Measurements from ENCODE around the gene FRMD5. TPM values are rescaled to one million over a fixed set of nuclear protein-coding genes. Genes with fewer than 3 reads are reported as not detected.

The FRMD5 gene
- total RNA-seq, 1 experiment from 2014 or later: 27.2 TPM

DNA sequence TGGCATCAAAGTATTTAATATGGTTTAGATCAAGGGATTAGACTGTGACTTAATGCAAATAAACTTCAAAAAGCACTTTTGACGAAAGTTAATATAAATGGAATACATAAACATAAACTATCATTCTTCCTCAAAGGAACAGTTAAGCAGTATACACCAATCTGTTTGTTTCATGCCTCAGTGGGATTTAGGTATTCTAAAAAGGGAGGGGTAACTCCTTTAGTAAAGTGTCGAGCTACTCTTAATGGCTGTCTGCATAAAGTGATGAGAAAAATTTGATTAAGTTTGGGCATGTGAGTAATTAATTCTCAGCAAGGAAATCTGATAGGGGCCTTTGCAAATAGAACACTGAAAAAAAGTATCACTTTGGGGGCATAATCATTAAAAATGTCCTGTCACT lies 176.9 kb downstream of the FRMD5 start:
- no peaks in the 10 kb centered on the region for H3K9me3 ChIP-seq (ENCODE audit: control insufficient read depth in 1 of 2, insufficient read depth in 1 of 2, low read depth in 1 of 2, low read length in 2 of 2)
- CTCF ChIA-PET: no interaction called here
- no peaks in the 10 kb centered on the region for H3K9me2 ChIP-seq (ENCODE audit: insufficient read depth)
- no peak overlapping the region for H3K4me2 ChIP-seq (ENCODE audit: low read length)
- no peak overlapping the region for H3K27ac ChIP-seq (ENCODE audit: low read depth, low read length)
- no peaks in the 10 kb centered on the region for H3K4me1 ChIP-seq (ENCODE audit: control insufficient read depth in 1 of 2, insufficient read depth in 2 of 2, low read length in 2 of 2)
- ATAC-seq (no peak), DNase-seq (ENCODE audit: low read depth, low spot score) (no peak)
- 0 out of 2 replicates have a peak, but pooled peaks cover 6% of the 10 kb centered on the region for H4K20me1 ChIP-seq (ENCODE audit: insufficient read depth)
- no peak overlapping the region for H3K9ac ChIP-seq (ENCODE audit: low read length)
- TF ChIP-seq POLR2AphosphoS5 (IDR thresholded peaks at IDR 0.05; ENCODE audit: low read depth, low read length) (no peak), YY1 (IDR thresholded peaks at IDR 0.05; ENCODE audit: extremely low read depth, insufficient replicate concordance, low read depth, low read length) (no peak), SP1 (IDR thresholded peaks at IDR 0.05; ENCODE audit: low read depth) (no peak), ELF1 (IDR thresholded peaks at IDR 0.05; ENCODE audit: borderline replicate concordance, low read depth) (no peak), FOSL1 (IDR thresholded peaks at IDR 0.05; ENCODE audit: low read depth) (no peak), SRF (IDR thresholded peaks at IDR 0.05; ENCODE audit: low read depth) (no peak), EZH2 (IDR thresholded peaks at IDR 0.05) (no peak), SIN3A (IDR thresholded peaks at IDR 0.05; ENCODE audit: low read depth) (no peak), CBX3 (IDR thresholded peaks at IDR 0.05; ENCODE audit: low read depth) (no peak), ZFX (IDR thresholded peaks at IDR 0.05) (no peak)
- TF ChIP-seq, protein P1, sequence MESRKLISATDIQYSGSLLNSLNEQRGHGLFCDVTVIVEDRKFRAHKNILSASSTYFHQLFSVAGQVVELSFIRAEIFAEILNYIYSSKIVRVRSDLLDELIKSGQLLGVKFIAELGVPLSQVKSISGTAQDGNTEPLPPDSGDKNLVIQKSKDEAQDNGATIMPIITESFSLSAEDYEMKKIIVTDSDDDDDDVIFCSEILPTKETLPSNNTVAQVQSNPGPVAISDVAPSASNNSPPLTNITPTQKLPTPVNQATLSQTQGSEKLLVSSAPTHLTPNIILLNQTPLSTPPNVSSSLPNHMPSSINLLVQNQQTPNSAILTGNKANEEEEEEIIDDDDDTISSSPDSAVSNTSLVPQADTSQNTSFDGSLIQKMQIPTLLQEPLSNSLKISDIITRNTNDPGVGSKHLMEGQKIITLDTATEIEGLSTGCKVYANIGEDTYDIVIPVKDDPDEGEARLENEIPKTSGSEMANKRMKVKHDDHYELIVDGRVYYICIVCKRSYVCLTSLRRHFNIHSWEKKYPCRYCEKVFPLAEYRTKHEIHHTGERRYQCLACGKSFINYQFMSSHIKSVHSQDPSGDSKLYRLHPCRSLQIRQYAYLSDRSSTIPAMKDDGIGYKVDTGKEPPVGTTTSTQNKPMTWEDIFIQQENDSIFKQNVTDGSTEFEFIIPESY (IDR thresholded peaks at IDR 0.05; ENCODE audit: extremely low read depth, insufficient replicate concordance, low read length): no peak
- H3K27me3 ChIP-seq (ENCODE audit: insufficient read depth, low read length): no peaks in the 10 kb centered on the region
- no peak overlapping the region for H3K4me3 ChIP-seq (replicated peaks in 1 of 2; ENCODE audit: low read depth in 1 of 2, low read length in 2 of 2)
- no TSS peak for BruUV-seq (replicated peaks)
- H3K79me2 ChIP-seq (ENCODE audit: insufficient read depth, low read length): peaks cover 52% of the 10 kb centered on the region
- H2AFZ ChIP-seq (ENCODE audit: low read depth, low read length, poor library complexity, severe bottlenecking): no peak overlapping the region
- RAD21 ChIA-PET (ENCODE audit: low non-redundant PET in 1 of 2, low total read pairs in 2 of 2, uncharacterized antibody in 2 of 2, unreplicated experiment in 2 of 2): no interaction called here
- no peaks in the 10 kb centered on the region for H3K36me3 ChIP-seq (ENCODE audit: control insufficient read depth in 1 of 2, insufficient read depth in 2 of 2, low read length in 2 of 2)
- POLR2A ChIA-PET: no interaction called here
- intact Hi-C loops (cut with micrococcal nuclease): no loop called here
